ENCODE results near the gene PMEL. TPM values are rescaled to one million over a fixed set of nuclear protein-coding genes. Genes with fewer than 3 reads are reported as not detected.

PMEL gene
- total RNA-seq, 2 experiments from 2014 or later: 1.4 to 2.4 TPM

DNA sequence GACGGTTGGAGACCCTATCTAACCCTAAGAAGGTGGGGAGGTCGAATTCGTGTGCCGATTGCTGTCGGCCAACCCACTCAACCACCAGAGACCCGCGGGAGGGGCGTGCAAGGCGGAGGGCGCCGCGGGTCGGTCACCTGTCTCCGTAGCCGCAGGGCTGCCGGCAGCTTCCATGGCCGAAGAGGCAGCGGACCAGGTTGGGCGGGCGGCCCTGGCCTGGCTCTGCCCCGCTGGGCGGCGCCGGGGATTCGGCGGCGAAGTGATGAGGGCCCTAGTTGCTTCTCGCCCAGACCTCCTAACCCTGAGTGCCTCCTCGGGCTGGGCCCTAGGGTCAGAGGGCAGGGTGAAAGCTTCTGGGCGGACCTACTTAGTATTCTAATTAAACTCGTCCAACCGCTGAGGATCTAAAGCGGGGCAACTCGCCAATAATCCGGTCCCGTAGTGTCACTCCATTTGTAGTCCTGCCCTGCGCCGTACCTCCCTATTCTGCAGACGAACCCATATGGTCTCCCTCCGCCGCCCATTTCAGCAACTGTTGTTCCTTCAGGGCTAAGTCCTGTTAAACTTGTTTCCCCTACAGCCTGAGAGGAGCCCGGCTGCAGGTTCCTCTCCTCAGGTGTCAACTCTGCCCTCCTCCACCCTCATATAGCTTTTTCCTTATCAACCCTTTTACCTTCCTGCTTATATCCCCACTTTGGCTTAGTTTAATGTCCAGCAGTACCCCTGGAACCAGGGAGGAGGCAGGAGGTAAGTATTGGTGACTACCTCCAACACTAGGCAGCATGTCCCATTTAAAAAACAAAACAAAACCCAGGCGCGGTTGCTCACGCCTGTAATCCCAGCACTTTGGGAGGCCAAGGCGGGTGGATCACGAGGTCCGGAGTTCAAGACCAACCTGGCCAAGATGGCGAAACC lies 38.0 kb downstream of the PMEL start, which contains the start of gene PYM1:
Gene PYM1, minus strand, starts transcription at position 307 of the 915 bp plus-strand sequence. Its CDS starts 133 bp downstream, at position 174.
- POLR2A ChIA-PET: interaction anchor here (0.6 to 5.0 kb wide), 11 partner anchors 12 to 508 kb away, joined by 3 to 49 read pairs (median 5); partner anchors contain the start of genes DNAJC14, ORMDL2, PA2G4 and RAB5B
- DNase-seq (ENCODE audit: low spot score): peak; percentile 91
- peaks cover 2% of the 10 kb centered on the region; the same call in 1 of the 2 replicates for H4K20me1 ChIP-seq (ENCODE audit: insufficient read depth, low read length)
- peak within 1 kb of the TSS; percentile 93 for H3K4me2 ChIP-seq (ENCODE audit: low read length)
- TF ChIP-seq EZH2phosphoT487 (IDR thresholded peaks at IDR 0.05; ENCODE audit: borderline replicate concordance, low read depth, low read length): no peak
- TF ChIP-seq, protein P1, sequence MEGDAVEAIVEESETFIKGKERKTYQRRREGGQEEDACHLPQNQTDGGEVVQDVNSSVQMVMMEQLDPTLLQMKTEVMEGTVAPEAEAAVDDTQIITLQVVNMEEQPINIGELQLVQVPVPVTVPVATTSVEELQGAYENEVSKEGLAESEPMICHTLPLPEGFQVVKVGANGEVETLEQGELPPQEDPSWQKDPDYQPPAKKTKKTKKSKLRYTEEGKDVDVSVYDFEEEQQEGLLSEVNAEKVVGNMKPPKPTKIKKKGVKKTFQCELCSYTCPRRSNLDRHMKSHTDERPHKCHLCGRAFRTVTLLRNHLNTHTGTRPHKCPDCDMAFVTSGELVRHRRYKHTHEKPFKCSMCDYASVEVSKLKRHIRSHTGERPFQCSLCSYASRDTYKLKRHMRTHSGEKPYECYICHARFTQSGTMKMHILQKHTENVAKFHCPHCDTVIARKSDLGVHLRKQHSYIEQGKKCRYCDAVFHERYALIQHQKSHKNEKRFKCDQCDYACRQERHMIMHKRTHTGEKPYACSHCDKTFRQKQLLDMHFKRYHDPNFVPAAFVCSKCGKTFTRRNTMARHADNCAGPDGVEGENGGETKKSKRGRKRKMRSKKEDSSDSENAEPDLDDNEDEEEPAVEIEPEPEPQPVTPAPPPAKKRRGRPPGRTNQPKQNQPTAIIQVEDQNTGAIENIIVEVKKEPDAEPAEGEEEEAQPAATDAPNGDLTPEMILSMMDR (conservative IDR thresholded peaks at IDR 0.05; ENCODE audit: low read length): no peak
- no peaks in the 10 kb centered on the region for H3K9me2 ChIP-seq (ENCODE audit: insufficient read depth, low read length)
- TSS peak; percentile 68 for BruUV-seq (replicated peaks)
- no peaks in the 10 kb centered on the region for H3K9me3 ChIP-seq (ENCODE audit: low read length)
- H3K4me3 ChIP-seq (ENCODE audit: low read depth, low read length, poor library complexity, severe bottlenecking): peak within 1 kb of the TSS; percentile 82
- H3K79me2 ChIP-seq (ENCODE audit: insufficient read depth, low read depth, low read length): peaks cover 72% of the 10 kb centered on the region
- H3K36me3 ChIP-seq (ENCODE audit: insufficient read depth, low read length): peaks cover 30% of the 10 kb centered on the region
- H3K27ac ChIP-seq (ENCODE audit: low read depth, low read length, poor library complexity, severe bottlenecking): peak within 1 kb of the TSS; percentile 99
- CTCF ChIA-PET (ENCODE audit: unreplicated experiment): interaction anchor here (1.0 kb wide), 1 partner anchor 101 kb away, joined by 3 read pairs; no protein-coding TSS in a partner anchor
- H2AFZ ChIP-seq (ENCODE audit: low read length): peak within 1 kb of the TSS; percentile 9; the same call in 1 of the 2 replicates
- H3K4me1 ChIP-seq (ENCODE audit: insufficient read depth, low read length, poor library complexity, severe bottlenecking): peaks cover 46% of the 10 kb centered on the region
- intact Hi-C loops (cut with micrococcal nuclease; ENCODE audit: unreplicated experiment): loop anchor here (1.0 to 5.0 kb wide), 7 partner anchors 99 to 759 kb away; partner anchors contain the start of genes DNAJC14, PA2G4, PTGES3 and RPS26

GRCh38 chr12:55926738-55927587 lies 38.9 kb downstream of the PMEL start:
- Histone ChIP-seq H2AFZ (ENCODE audit: low read length) (peak overlapping the region; percentile 9; the same call in 1 of the 2 replicates), H3K9me3 (ENCODE audit: low read length) (no peaks in the 10 kb centered on the region), H3K9me2 (ENCODE audit: insufficient read depth, low read length) (no peaks in the 10 kb centered on the region), H3K4me2 (ENCODE audit: low read length) (peak overlapping the region; percentile 93), H3K4me3 (ENCODE audit: low read depth, low read length, poor library complexity, severe bottlenecking) (peak overlapping the region; percentile 82), H3K4me1 (ENCODE audit: insufficient read depth, low read length, poor library complexity, severe bottlenecking) (peaks cover 51% of the 10 kb centered on the region), H4K20me1 (ENCODE audit: insufficient read depth, low read length) (0 out of 2 replicates have a peak, but pooled peaks cover under 1% of the 10 kb centered on the region), H3K79me2 (ENCODE audit: insufficient read depth, low read depth, low read length) (peaks cover 72% of the 10 kb centered on the region), H3K36me3 (ENCODE audit: insufficient read depth, low read length) (peaks cover 38% of the 10 kb centered on the region), H3K27ac (ENCODE audit: low read depth, low read length, poor library complexity, severe bottlenecking) (peak overlapping the region; percentile 99)
- CTCF ChIA-PET (ENCODE audit: unreplicated experiment): interaction anchor here (1.0 to 1.4 kb wide), 5 partner anchors 10 to 100 kb away, joined by 3 to 7 read pairs (median 3); no protein-coding TSS in a partner anchor
- BruUV-seq (replicated peaks): no TSS peak
- peak; percentile 95 for DNase-seq (ENCODE audit: low spot score)
- no peak for TF ChIP-seq EZH2phosphoT487 (IDR thresholded peaks at IDR 0.05; ENCODE audit: borderline replicate concordance, low read depth, low read length)
- TF ChIP-seq, protein P1 (conservative IDR thresholded peaks at IDR 0.05; ENCODE audit: low read length): peak; percentile 94
- intact Hi-C loops (cut with micrococcal nuclease; ENCODE audit: unreplicated experiment): loop anchor here (1.0 to 5.0 kb wide), 6 partner anchors 13 to 760 kb away; partner anchors contain the start of genes DNAJC14, PTGES3 and RPS26
- POLR2A ChIA-PET: interaction anchor here (0.9 to 5.0 kb wide), 12 partner anchors 11 to 221 kb away, joined by 3 to 49 read pairs (median 6); partner anchors contain the start of genes DNAJC14, ORMDL2, PA2G4 and RAB5B
